ENCODE measurements around the gene ADCY7.

The ADCY7 gene

DNA sequence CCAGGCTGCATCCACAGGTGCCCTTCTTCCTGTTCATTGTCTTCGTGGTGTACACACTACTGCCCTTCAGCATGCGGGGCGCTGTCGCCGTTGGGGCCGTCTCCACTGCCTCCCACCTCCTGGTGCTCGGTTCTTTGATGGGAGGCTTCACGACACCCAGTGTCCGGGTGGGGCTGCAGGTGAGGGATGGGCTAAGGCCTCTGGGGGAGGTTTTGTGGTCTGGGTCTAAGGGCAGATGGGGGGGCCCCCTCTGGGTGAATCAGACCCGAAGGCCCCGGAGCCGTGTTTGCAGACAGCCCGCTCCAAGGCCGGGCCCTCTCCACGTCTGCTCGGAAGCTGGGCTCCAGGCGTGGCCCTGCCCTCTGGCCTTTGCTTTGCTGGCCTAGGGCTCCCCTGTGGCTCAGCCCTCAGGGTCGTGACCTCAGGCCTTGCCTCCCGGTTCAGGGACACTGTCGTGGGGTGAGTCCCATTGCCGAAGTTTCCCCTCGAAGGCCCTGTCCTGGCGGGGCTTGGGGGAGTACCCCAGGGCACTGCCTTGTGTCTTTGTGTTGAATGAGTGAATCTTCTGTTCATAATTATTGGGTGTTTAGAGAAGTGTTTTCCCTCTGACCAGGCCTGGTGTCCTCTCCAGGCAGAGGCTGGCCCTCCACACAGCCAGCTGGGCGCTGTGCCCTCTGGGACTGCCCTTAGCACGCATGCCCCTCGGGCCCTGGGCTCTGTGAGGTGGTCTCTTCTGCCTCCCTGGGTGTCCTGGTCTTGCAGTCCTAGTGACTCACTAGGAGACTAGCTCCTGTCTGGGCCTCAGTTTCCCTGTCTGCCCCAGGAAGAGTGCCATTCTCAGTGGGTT, 25.6 kb downstream of the ADCY7 start:
- Histone ChIP-seq H3K4me2 (peak overlapping the region in 2 of 11 experiments; percentile 7 to 8; a peak in 1 of 22 replicates), H3K36me3 (peaks cover 15 to 97% (median 63%) of the 10 kb centered on the region in 11 experiments; a peak in 20 of 22 replicates), H3K4me3 (no peak overlapping the region), H3K27ac (no peak overlapping the region; a peak in 1 of 22 replicates), H3K4me1 (peaks cover 8 to 40% (median 26%) of the 10 kb centered on the region in 10 experiments; a peak in 18 of 20 replicates), H4K20me1 (peaks cover 3 to 99% (median 40%) of the 10 kb centered on the region in 11 experiments; a peak in 19 of 22 replicates), H3K9ac (no peak overlapping the region), H3K9me3 (replicated peaks in 1 of 11) (peaks cover 0 to 1% (median 0%) of the 10 kb centered on the region in 11 experiments; a peak in 3 of 22 replicates), H3K27me3 (no peaks in the 10 kb centered on the region)
- no peak for TF ChIP-seq Cebpa-rat (IDR thresholded peaks at IDR 0.05)

DNA sequence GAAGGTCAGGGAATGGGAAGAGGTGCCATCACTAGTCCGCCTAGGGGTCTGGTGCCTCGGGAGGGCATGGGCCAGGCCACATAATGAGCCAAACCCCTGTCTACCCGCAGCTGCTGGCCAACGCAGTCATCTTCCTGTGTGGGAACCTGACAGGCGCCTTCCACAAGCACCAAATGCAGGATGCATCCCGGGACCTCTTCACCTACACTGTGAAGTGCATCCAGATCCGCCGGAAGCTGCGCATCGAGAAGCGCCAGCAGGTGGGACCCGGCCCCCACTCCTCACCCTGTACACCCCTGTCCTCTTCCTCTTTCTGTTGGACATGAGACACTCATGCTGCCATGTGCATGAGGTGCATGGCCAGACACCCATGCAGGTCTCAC, 26.2 kb downstream of the ADCY7 start:
- Histone ChIP-seq H3K9me3 (replicated peaks in 1 of 11) (no peaks in the 10 kb centered on the region), H4K20me1 (peaks cover 9 to 99% (median 46%) of the 10 kb centered on the region in 11 experiments; a peak in 19 of 22 replicates), H3K36me3 (peaks cover 12 to 98% (median 60%) of the 10 kb centered on the region in 11 experiments; a peak in 20 of 22 replicates), H3K4me3 (no peak overlapping the region), H3K27ac (no peak overlapping the region), H3K9ac (no peak overlapping the region), H3K27me3 (no peaks in the 10 kb centered on the region), H3K4me1 (peaks cover 14 to 46% (median 32%) of the 10 kb centered on the region in 10 experiments; a peak in 19 of 20 replicates), H3K4me2 (peak overlapping the region in 1 of 11 experiments; percentile 7; a peak in 1 of 22 replicates)
- TF ChIP-seq Cebpa-rat (IDR thresholded peaks at IDR 0.05): no peak

DNA sequence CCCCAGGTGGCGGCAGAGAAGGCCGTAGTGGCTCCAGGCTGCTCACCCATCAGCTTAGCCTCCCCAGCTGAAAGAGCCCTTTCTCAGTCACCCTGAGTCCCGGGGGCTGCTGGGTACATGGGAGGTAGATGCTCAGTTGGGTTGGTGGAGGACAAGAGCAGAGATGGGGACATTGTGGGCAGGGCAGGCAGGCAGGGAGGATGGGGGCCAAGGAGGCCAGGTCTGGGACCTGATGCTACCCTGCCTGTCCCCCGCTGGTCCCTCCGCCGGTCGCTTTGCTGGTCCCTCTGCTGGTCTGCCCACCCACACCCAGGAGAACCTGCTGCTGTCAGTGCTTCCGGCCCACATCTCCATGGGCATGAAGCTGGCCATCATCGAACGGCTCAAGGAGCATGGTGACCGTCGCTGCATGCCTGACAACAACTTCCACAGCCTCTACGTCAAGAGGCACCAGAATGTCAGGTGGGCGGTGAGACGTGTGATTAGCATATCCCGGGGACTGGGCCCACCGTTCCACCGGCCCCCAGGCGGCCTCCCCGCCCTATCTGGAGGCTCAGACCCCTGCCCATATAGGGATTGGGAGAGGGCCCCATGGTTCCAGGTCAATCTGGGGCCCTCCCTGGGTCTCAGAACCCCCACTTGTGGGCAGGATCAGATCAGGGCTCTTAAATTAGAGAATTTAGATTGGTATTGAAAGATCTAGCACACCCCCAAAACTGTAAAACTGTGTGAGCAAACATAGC, 26.9 kb downstream of the ADCY7 start:
- H3K9me3 ChIP-seq (replicated peaks in 1 of 11): no peaks in the 10 kb centered on the region
- H3K4me1 ChIP-seq: peaks cover 13 to 52% (median 39%) of the 10 kb centered on the region in 10 experiments; a peak in 19 of 20 replicates
- no peak overlapping the region for H3K4me2 ChIP-seq
- no peaks in the 10 kb centered on the region for H3K27me3 ChIP-seq
- H3K36me3 ChIP-seq: peaks cover 7 to 98% (median 53%) of the 10 kb centered on the region in 11 experiments; a peak in 20 of 22 replicates
- no peak overlapping the region for H3K4me3 ChIP-seq
- peaks cover 12 to 99% (median 44%) of the 10 kb centered on the region in 11 experiments; a peak in 19 of 22 replicates for H4K20me1 ChIP-seq
- H3K9ac ChIP-seq: no peak overlapping the region
- no peak for TF ChIP-seq Cebpa-rat (IDR thresholded peaks at IDR 0.05)
- no peak overlapping the region for H3K27ac ChIP-seq

DNA sequence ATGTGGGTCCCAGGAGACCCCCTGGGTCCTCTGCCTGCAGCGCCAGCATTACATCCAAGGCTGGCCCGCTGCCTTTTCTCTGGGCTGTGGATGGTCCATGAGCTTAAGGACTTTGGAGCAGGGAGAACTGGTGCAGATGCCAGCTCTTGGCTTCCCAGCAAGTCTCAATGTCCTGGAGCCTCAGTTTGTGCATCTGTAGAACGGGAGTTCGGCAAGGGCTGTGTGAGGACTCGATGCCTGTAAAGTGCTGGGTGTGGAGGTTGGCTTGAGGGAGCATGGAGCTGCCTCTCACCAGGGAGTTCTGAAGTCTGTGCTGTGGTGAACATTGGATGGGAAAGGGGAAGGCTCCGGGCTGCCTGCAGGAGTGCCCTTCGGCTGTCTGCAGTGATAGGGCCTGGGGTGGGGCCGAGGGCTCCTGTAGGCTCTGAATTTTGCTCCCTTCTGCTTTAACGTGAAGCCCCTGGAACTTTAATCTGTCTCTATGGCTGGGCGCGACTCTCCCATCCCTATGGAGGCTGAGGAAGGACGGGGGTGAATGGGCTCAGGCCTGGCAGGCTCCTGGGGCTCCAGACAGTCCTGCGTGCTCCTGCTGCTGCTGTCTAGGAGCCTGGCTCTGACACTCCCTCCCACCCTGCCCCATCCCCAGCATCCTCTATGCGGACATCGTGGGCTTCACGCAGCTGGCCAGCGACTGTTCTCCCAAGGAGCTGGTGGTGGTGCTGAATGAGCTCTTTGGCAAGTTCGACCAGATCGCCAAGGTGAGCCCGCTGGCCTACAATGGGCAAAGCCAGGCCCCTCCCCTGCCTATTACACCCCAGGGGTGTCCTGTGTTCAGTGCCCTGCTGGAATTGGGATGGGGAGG, 27.9 kb downstream of the ADCY7 start:
- peaks cover 7 to 98% (median 50%) of the 10 kb centered on the region in 11 experiments; a peak in 20 of 22 replicates for H3K36me3 ChIP-seq
- H4K20me1 ChIP-seq: peaks cover 12 to 99% (median 34%) of the 10 kb centered on the region in 11 experiments; a peak in 20 of 22 replicates

DNA sequence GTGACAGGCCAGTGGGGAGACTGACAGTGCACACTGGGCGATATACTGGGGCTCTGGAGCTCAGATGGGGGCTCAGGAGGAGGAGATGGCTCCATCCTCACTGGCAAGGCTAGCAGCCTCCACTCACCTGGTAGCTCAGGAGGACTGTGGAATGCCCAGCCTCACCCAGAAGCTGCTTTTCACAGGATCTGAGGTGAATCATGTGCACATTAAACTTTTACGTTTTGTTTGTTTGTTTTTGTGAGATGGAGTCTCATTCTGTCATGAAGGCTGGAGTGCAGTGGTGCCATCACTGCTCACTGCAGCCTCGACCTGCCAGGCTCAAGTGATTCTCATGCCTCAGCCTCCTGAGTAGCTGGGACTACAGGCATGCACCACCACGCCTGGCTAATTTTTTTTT, 28.6 kb downstream of the ADCY7 start:
- Histone ChIP-seq H4K20me1 (peaks cover 12 to 99% (median 29%) of the 10 kb centered on the region in 11 experiments; a peak in 20 of 22 replicates), H3K27me3 (no peaks in the 10 kb centered on the region), H3K9me3 (replicated peaks in 1 of 11) (no peaks in the 10 kb centered on the region), H3K4me3 (no peak overlapping the region), H3K4me2 (no peak overlapping the region), H3K27ac (no peak overlapping the region), H3K9ac (no peak overlapping the region), H3K36me3 (peaks cover 7 to 98% (median 50%) of the 10 kb centered on the region in 11 experiments; a peak in 20 of 22 replicates), H3K4me1 (peaks cover 13 to 65% (median 54%) of the 10 kb centered on the region in 10 experiments; a peak in 18 of 20 replicates)
- no peak for TF ChIP-seq Cebpa-rat (IDR thresholded peaks at IDR 0.05)

More for the DNA sequence above, 27.9 kb downstream of the ADCY7 start:
- no peak for TF ChIP-seq Cebpa-rat (IDR thresholded peaks at IDR 0.05)
- H3K4me3 ChIP-seq: no peak overlapping the region
- H3K27ac ChIP-seq: no peak overlapping the region
- H3K9me3 ChIP-seq (replicated peaks in 1 of 11): no peaks in the 10 kb centered on the region
- H3K4me2 ChIP-seq: 0 out of 22 replicates have a peak overlapping the region, but pooled peaks of 1 of the 11 experiments have one; percentile 1
- no peak overlapping the region for H3K9ac ChIP-seq
- peaks cover 13 to 62% (median 49%) of the 10 kb centered on the region in 10 experiments; a peak in 18 of 20 replicates for H3K4me1 ChIP-seq
- H3K27me3 ChIP-seq: no peaks in the 10 kb centered on the region

DNA sequence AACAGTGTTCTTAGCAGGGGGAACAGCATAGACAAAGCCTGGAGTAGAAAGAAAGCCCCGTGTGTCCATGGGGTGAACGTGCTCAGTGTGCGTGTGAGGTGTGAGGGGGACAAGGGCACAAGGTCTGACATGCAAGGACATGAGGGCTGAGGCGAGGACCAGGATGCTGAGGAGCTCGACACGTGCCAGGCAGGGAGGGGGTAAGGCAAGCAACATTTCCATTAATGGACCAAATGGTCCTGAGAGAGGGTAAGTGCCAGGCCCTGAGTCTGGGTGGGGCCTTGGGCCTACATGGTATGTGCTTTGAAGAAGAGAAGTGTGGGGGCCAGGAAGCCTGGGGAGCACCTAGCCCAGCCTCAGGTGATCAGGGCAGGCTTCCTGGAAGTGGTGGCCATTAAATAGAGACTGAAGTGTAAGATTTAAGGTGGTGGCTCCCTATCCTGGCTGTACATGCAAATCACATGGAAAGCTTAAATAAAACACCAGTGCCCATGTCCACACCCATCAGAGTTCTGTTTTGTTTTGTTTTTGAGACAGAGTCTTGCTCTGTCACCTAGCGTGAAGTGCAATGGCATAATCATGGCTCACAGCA, 29.3 kb downstream of the ADCY7 start:
- Histone ChIP-seq H3K9me3 (replicated peaks in 1 of 11) (no peaks in the 10 kb centered on the region), H3K9ac (no peak overlapping the region), H4K20me1 (peaks cover 12 to 99% (median 26%) of the 10 kb centered on the region in 11 experiments; a peak in 20 of 22 replicates), H3K27ac (no peak overlapping the region), H3K27me3 (no peaks in the 10 kb centered on the region), H3K4me1 (peaks cover 13 to 65% (median 54%) of the 10 kb centered on the region in 10 experiments; a peak in 18 of 20 replicates), H3K4me3 (no peak overlapping the region), H3K36me3 (peaks cover 7 to 98% (median 43%) of the 10 kb centered on the region in 11 experiments; a peak in 20 of 22 replicates), H3K4me2 (peak overlapping the region in 5 of 11 experiments; percentile 67 to 89 (median 87); a peak in 4 of 22 replicates)
- no peak for TF ChIP-seq Cebpa-rat (IDR thresholded peaks at IDR 0.05)

DNA sequence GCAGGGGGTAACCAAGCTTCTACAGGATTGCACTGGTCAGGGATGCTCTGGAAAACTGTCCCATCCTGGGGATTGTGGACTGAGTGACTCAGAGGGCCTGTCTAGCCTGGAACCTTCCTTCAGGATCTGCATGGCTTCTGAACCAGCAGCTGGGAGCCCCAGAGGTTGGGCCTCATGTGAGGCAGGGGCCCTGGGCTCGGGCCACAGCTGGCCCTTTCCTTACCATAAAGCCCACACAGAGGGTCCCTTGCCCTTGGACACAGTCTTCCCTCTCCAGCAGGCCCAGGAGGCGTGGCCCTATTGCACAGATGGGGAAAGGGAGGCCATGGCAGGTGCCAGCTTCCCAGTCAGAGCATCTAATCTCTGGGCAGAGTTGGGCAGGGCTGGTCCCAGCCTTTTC, 30.5 kb downstream of the ADCY7 start:
- Histone ChIP-seq H4K20me1 (peaks cover 12 to 100% (median 25%) of the 10 kb centered on the region in 11 experiments; a peak in 20 of 22 replicates), H3K4me1 (peaks cover 18 to 65% (median 50%) of the 10 kb centered on the region in 10 experiments; a peak in 18 of 20 replicates), H3K9ac (peak overlapping the region in 7 of 11 experiments; percentile 2 to 63 (median 36); a peak in 5 of 22 replicates), H3K27ac (peak overlapping the region in 5 of 11 experiments; percentile 8 to 69 (median 37); a peak in 6 of 22 replicates), H3K36me3 (peaks cover 7 to 100% (median 43%) of the 10 kb centered on the region in 11 experiments; a peak in 20 of 22 replicates), H3K9me3 (replicated peaks in 1 of 11) (no peaks in the 10 kb centered on the region), H3K4me2 (peak overlapping the region in 10 of 11 experiments; percentile 17 to 93 (median 86); a peak in 19 of 22 replicates), H3K4me3 (no peak overlapping the region; a peak in 1 of 20 replicates), H3K27me3 (no peaks in the 10 kb centered on the region)
- TF ChIP-seq Cebpa-rat (IDR thresholded peaks at IDR 0.05): no peak

All from BLaER1 treated with 17β-estradiol and CSF1 and Interleukin-3, amounts not matched to agents 10 nM and 100 nM (cell line).